H1 (cell line): ENCODE measurements around the gene CCDC157. TPM values are rescaled to one million over a fixed set of nuclear protein-coding genes. Genes with fewer than 3 reads are reported as not detected.

Experiments
- ASH2L ChIP-seq: fragments of 200-600, 300-600 bp; sonication (generic); IDR thresholded peaks from one replicate; pipeline ENCODE4 v1.7.1; 2017; ENCODE audit warnings: low read length
- MAFK ChIP-seq: IDR thresholded peaks from 2 replicates; pipeline ENCODE4 v1.6.1; 2012; ENCODE audit warnings: low read depth, mild to moderate bottlenecking, improper control_type of control experiment, low read length
- NANOG ChIP-seq: IDR thresholded peaks from 2 replicates; pipeline ENCODE4 v1.6.1; 2011; ENCODE audit warnings: low read length, low read depth, mild to moderate bottlenecking, inconsistent platforms; ENCODE audit not compliant: insufficient read depth, poor library complexity, severe bottlenecking
- RNF2 ChIP-seq: fragments of 200-900, 300-1000 bp; sonication (generic); IDR thresholded peaks from 2 replicates; pipeline ENCODE4 v1.7.1; 2016; ENCODE audit warnings: borderline replicate concordance, low read depth, mild to moderate bottlenecking, antibody characterized with exemption, low read length; ENCODE audit not compliant: poor library complexity, severe bottlenecking; ENCODE audit errors: missing control alignments
- SIN3A ChIP-seq, 2 experiments: IDR thresholded peaks in 1 of 2; conservative IDR thresholded peaks in 1 of 2; 2 replicates each; pipeline ENCODE4 v1.6.1; 2011 to 2012; ENCODE audit warnings: low read length in 2 of 2, improper control_type of control experiment in 1 of 2, low read depth in 1 of 2, mild to moderate bottlenecking in 1 of 2
- TAF7 ChIP-seq: optimal IDR thresholded peaks from 2 replicates; pipeline ENCODE3; 2011; ENCODE audit warnings: low read depth, mild to moderate bottlenecking, inconsistent platforms, low read length, moderate library complexity, borderline replicate concordance
- YY1 ChIP-seq: IDR thresholded peaks from 2 replicates; pipeline ENCODE4 v1.6.1; 2011; ENCODE audit warnings: low read depth, mild to moderate bottlenecking, low read length
- polyA plus RNA-seq, 7 experiments: library from polyadenylated mRNA; depleted of rRNA in 3 of 7; stranded (reverse) in 5 of 7; unstranded in 2 of 7; fragments of >200 nt in 5 of 7; fragments of 200-250 nt in 2 of 7; gene quantifications; 1 replicate in 5 of 7; 2 replicates in 1 of 7; 4 replicates in 1 of 7; pipeline versions ENCODE4 v1.2.1 to v1.2.3, GENCODE V29; 2011 to 2013; ENCODE audit warnings: missing spikeins in 2 of 7, mixed read lengths in 2 of 7
- total RNA-seq: library from RNA; stranded (reverse); fragmentation: NEBNext Ultra II Directional; extraction: Animal tissue kit (Norgen Biotek cat#: 25700); gene quantifications from 2 replicates; pipeline ENCODE4 v1.2.1, GENCODE V29; 2021
- TF ChIP-seq, protein P1 (sequence below): fragments of 300-600 bp; sonication (generic); IDR thresholded peaks from 2 replicates; pipeline ENCODE4 v1.7.1; 2012; ENCODE audit warnings: low read length, moderate library complexity, mild to moderate bottlenecking, inconsistent platforms; ENCODE audit not compliant: insufficient replicate concordance

Gene CCDC157
- total and polyA plus RNA-seq, 2 of the 8 experiments (the other 6 are each of a cell fraction or from before 2014, with no cell fraction given), result 4.1 to 8.4 TPM

DNA sequence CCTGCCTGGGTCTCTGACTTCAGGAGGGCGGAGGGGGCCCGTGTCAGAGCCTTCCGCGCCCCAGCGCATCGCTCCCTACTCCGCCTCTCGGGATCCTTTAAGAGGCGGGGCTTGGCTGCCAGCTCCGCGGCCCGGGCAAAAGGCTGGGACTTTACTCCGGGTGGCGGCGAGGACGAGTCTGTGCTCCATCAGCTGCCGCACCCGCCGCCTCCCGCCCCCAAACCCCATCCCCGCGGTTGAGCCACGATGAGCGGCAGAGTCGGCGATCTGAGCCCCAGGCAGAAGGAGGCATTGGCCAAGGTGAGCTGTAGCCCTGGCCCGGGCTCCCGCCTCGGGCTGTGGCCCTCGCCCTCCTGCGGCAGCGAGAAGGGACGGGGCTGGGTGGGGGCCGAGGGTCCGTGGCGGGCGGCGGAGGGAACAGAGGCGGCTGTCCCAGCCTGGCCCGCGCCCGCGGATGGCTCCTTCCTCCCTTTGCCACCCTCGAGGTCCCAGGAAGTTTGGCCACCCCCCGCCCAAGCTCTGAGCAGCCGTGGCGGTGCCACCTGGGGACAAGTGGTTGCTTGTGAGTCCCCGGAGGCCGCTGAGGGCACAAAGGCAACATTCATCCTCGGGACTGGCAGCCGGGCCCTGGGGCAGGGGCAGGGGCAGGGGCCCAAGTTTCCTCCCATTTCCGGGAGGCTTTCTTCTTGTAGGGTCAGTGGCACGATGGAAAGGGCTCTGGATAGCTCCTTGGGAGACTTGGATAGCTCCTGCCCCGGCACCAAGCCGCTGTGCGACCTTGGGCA is 40.3 kb downstream of the CCDC157 start, which contains the start of gene SEC14L2 (continued):
- TF ChIP-seq, protein P1, sequence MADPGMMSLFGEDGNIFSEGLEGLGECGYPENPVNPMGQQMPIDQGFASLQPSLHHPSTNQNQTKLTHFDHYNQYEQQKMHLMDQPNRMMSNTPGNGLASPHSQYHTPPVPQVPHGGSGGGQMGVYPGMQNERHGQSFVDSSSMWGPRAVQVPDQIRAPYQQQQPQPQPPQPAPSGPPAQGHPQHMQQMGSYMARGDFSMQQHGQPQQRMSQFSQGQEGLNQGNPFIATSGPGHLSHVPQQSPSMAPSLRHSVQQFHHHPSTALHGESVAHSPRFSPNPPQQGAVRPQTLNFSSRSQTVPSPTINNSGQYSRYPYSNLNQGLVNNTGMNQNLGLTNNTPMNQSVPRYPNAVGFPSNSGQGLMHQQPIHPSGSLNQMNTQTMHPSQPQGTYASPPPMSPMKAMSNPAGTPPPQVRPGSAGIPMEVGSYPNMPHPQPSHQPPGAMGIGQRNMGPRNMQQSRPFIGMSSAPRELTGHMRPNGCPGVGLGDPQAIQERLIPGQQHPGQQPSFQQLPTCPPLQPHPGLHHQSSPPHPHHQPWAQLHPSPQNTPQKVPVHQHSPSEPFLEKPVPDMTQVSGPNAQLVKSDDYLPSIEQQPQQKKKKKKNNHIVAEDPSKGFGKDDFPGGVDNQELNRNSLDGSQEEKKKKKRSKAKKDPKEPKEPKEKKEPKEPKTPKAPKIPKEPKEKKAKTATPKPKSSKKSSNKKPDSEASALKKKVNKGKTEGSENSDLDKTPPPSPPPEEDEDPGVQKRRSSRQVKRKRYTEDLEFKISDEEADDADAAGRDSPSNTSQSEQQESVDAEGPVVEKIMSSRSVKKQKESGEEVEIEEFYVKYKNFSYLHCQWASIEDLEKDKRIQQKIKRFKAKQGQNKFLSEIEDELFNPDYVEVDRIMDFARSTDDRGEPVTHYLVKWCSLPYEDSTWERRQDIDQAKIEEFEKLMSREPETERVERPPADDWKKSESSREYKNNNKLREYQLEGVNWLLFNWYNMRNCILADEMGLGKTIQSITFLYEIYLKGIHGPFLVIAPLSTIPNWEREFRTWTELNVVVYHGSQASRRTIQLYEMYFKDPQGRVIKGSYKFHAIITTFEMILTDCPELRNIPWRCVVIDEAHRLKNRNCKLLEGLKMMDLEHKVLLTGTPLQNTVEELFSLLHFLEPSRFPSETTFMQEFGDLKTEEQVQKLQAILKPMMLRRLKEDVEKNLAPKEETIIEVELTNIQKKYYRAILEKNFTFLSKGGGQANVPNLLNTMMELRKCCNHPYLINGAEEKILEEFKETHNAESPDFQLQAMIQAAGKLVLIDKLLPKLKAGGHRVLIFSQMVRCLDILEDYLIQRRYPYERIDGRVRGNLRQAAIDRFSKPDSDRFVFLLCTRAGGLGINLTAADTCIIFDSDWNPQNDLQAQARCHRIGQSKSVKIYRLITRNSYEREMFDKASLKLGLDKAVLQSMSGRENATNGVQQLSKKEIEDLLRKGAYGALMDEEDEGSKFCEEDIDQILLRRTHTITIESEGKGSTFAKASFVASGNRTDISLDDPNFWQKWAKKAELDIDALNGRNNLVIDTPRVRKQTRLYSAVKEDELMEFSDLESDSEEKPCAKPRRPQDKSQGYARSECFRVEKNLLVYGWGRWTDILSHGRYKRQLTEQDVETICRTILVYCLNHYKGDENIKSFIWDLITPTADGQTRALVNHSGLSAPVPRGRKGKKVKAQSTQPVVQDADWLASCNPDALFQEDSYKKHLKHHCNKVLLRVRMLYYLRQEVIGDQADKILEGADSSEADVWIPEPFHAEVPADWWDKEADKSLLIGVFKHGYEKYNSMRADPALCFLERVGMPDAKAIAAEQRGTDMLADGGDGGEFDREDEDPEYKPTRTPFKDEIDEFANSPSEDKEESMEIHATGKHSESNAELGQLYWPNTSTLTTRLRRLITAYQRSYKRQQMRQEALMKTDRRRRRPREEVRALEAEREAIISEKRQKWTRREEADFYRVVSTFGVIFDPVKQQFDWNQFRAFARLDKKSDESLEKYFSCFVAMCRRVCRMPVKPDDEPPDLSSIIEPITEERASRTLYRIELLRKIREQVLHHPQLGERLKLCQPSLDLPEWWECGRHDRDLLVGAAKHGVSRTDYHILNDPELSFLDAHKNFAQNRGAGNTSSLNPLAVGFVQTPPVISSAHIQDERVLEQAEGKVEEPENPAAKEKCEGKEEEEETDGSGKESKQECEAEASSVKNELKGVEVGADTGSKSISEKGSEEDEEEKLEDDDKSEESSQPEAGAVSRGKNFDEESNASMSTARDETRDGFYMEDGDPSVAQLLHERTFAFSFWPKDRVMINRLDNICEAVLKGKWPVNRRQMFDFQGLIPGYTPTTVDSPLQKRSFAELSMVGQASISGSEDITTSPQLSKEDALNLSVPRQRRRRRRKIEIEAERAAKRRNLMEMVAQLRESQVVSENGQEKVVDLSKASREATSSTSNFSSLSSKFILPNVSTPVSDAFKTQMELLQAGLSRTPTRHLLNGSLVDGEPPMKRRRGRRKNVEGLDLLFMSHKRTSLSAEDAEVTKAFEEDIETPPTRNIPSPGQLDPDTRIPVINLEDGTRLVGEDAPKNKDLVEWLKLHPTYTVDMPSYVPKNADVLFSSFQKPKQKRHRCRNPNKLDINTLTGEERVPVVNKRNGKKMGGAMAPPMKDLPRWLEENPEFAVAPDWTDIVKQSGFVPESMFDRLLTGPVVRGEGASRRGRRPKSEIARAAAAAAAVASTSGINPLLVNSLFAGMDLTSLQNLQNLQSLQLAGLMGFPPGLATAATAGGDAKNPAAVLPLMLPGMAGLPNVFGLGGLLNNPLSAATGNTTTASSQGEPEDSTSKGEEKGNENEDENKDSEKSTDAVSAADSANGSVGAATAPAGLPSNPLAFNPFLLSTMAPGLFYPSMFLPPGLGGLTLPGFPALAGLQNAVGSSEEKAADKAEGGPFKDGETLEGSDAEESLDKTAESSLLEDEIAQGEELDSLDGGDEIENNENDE, result no peak
- no peak for TF ChIP-seq NANOG
- TF ChIP-seq TAF7, result peak; percentile 30
- TF ChIP-seq ASH2L, result peak; percentile 33
- peak in 1 of 2 experiments; percentile 29; a peak in 1 of 4 replicates for TF ChIP-seq SIN3A (conservative IDR thresholded peaks at IDR 0.05 in 1 of 2, IDR thresholded peaks at IDR 0.05 in 1 of 2; ENCODE audit: low read depth in 1 of 2, low read length in 2 of 2)
- no peak for TF ChIP-seq MAFK
- no peak for TF ChIP-seq RNF2
- no peak for TF ChIP-seq YY1
- TF ChIP-seq, all 59 proteins: peak for 10
